Upper lobe of left lung (tissue), 4 donors: ENCODE results near the gene HTR5A.

ENCODE experiments used
- EP300 ChIP-seq, 4 donors: sonication (generic); formaldehyde crosslinking; IDR thresholded peaks; one replicate each; pipeline ENCODE4 v1.5.1; 2017; ENCODE audit warnings: antibody characterized with exemption in 4 of 4, control low read depth in 2 of 4
- POLR2A ChIP-seq, 4 donors: fragments of 450-650 bp; IDR thresholded peaks; one replicate each; pipeline ENCODE4 v1.5.1; 2016 to 2017; ENCODE audit warnings: antibody characterized with exemption in 4 of 4, mild to moderate bottlenecking in 2 of 4
- TF ChIP-seq, protein P1 (sequence below), 6 experiments: fragments of 450-650 bp in 4 of 6; fragments of 200-600 bp in 2 of 6; sonication (generic) in 2 of 6; IDR thresholded peaks; one replicate each; pipeline ENCODE4 v1.5.1; 2016 to 2019; ENCODE audit warnings: antibody characterized with exemption in 6 of 6

DNA sequence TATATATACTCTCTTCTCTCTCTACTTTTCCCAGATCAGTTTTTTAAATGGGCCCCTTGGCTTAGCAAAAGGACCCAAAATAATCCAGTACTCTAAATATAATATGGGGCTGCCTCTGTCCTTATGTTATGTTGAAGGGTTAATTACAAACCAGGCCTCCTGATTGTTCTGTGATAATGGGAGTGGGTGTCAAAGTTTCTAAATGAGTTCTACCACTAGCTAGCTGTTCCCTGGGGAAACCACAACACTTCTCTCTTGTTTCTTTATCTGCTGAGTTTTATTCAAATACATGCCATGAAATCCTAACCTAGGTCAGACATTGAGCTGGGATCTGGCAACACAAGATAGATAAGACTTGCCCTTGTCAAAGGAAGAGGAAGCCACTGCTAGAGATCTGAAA is 3.8 kb downstream of the HTR5A start:
- TF ChIP-seq, protein P1, sequence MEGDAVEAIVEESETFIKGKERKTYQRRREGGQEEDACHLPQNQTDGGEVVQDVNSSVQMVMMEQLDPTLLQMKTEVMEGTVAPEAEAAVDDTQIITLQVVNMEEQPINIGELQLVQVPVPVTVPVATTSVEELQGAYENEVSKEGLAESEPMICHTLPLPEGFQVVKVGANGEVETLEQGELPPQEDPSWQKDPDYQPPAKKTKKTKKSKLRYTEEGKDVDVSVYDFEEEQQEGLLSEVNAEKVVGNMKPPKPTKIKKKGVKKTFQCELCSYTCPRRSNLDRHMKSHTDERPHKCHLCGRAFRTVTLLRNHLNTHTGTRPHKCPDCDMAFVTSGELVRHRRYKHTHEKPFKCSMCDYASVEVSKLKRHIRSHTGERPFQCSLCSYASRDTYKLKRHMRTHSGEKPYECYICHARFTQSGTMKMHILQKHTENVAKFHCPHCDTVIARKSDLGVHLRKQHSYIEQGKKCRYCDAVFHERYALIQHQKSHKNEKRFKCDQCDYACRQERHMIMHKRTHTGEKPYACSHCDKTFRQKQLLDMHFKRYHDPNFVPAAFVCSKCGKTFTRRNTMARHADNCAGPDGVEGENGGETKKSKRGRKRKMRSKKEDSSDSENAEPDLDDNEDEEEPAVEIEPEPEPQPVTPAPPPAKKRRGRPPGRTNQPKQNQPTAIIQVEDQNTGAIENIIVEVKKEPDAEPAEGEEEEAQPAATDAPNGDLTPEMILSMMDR (IDR thresholded peaks at IDR 0.05): no peak
- TF ChIP-seq EP300 (IDR thresholded peaks at IDR 0.05): no peak
- TF ChIP-seq POLR2A (IDR thresholded peaks at IDR 0.05): no peak
